ENCODE data around the gene PITHD1.
"Not testable (repeated sequence)": the region's sequence is repeated elsewhere in the genome, so short reads cannot be mapped to it uniquely, and the experiment has no call there.

PITHD1 gene

GRCh38 chr1:23799570-23800399 lies 21.6 kb downstream of the PITHD1 start:
- no peak for DNase-seq

GRCh38 chr1:23800400-23801337 lies 22.5 kb downstream of the PITHD1 start, which contains the start of gene GALE:
Gene GALE, minus strand, starts transcription at chr1:23800754. Its CDS starts 1,747 bp downstream, at chr1:23799007.
- peak; percentile 96 for DNase-seq

- no peak for DNase-seq
Observed at GRCh38 chr1:23801338-23801748, 23.1 kb downstream of the PITHD1 start.

DNA sequence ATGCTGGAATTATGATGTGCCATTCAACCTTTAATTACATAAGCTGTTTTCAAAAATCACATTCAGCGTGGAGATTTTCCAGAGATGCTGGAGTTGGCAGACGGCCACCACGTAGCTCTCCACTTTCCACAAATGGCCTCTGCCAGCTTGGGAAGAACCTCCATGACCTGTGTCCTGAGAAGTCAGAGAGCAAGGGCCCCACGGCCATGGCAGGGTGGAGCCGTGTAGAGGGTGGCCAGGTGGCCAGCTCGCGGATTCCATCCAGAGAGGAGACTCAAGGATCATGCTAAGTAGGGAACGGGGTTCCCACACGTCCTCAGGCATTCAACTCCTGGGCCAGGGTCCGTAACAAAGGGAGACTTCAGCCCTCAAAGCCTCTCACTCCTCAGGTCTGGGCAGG lies 23.7 kb downstream of the PITHD1 start:
- DNase-seq: no peak

- not testable (repeated sequence) for DNase-seq
Observed at GRCh38 chr1:23802809-23803342, 24.7 kb downstream of the PITHD1 start.

DNA sequence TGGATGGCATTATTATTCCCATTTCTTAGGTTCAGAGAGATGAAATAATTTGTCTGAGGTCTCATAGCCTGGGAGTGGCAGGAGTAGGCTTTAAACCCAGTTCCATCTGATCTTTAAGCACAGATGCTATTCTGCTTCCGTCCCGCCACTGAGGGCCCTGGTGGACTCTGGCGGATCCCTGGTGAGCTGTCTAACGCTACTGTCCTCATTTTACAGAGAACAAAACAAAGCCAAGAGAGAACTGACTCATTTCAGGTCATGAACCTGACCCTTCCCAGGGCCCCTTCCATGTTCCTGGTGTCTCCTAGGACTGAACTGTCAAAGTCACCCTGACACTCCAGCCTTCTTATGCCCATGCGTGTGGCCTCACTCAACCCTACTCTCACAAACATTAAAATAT lies 25.5 kb downstream of the PITHD1 start:
- DNase-seq: no peak

DNA sequence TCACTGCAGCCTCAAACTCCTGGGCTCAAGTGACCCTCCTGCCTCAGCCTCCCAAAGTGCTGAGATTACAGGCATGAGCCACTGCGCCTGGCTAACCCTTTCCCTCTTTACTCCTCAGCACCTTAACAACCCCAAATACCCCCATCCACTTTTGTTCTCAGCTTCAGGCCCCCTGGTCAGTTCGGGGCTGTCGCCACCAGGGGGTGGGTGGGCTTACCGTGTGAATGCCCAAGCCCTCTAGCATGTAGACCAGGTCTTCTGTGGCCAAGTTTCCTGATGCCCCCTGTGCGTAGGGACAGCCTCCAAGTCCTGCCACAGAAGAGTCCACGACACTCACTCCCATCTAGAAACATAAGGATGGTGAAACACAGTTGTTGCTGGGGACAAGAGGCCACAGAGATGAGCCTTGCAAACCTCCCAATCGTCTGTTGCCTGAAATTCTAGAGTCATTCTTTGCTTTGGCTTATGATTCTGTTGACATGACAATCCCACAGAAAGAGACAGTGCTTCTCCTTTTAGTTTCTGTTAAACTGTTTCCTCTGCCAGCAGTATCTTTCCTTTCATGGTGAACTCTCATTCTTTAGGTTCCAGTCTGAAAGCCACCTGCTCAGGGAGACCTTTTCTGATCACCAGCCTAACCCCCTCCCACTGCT lies 26.1 kb downstream of the PITHD1 start:
- DNase-seq: no peak

GRCh38 chr1:23805025-23805424 lies 26.8 kb downstream of the PITHD1 start:
- DNase-seq: no peak

- DNase-seq: no peak
Observed at GRCh38 chr1:23806280-23806679, 28.1 kb downstream of the PITHD1 start.

GRCh38 chr1:23807453-23807852 lies 29.2 kb downstream of the PITHD1 start:
- DNase-seq: no peak

DNA sequence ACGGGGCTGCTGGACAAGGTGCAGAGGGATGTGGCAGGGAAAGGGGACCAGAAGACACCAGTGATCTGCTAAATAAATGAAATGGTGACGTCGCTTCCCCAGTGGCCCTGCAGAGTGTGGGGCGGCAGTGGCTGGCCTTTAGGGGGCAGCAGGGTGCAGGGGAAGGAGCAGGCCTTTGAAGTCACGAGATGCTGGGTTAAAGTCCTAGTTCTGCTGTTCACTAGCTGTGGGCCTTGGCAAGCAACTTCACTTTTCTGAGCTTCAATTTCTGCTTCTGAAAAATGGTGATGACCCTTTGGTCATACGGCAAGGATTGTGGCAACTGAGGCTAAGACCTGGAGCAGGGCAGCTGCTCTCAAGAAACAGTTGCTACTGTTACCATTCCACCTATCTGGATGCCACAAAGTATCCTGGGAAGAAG lies 31.5 kb downstream of the PITHD1 start:
- DNase-seq: peak; percentile 56

DNA sequence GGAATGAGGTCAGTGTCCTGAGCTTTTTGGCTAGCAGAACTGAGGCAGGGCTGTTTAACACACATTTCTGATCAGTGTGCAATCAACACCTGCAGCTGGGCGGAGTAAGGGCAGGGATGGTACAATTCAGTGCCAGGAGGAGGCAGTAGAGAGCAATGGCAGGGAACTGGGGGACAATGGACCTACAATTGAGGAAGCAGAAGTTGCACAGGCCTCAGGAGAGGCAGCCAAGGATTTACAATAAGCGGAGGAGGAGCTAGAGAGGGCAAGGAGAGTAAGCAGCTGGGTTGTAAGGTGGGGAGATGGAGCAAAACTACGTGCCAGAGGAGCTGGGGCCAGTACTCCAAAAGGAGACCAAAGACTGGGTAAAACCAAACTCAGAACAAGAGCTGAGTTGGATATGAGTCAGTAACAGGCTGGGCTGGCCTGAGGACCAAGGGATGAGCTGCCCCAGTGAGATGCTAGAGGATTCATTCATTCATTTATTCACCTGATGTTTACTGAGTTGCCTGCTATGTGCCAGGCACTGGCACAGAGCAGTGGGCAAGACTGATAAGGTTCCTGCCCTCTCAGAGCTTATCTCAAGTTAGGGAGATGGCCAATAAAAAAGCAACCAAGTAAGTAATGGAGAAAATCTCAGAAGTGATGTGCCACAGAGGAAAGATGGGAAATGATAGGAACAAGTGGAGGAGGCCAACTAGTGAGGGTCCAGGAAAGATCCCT lies 32.8 kb downstream of the PITHD1 start:
- no peak for DNase-seq

DNA sequence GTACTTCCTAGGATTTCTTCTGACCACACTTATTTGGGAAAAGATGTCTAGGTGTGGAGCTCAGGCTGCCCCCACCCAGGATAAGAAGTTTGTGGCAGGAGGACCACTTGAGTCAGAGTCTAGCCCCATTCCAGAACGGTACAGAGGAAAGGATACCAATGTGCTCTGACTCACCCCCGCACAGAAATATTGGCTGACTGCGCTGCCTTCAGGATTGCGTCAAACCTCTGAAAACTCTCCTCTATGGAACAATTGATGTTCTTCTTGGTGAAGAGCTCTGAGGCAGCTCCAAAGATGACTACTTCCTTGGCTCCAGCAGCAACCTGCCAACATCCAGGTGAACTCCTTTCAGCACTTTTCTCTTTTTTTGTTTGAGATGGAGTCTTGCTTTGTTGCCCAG lies 35.8 kb downstream of the PITHD1 start:
- DNase-seq: no peak

DNA sequence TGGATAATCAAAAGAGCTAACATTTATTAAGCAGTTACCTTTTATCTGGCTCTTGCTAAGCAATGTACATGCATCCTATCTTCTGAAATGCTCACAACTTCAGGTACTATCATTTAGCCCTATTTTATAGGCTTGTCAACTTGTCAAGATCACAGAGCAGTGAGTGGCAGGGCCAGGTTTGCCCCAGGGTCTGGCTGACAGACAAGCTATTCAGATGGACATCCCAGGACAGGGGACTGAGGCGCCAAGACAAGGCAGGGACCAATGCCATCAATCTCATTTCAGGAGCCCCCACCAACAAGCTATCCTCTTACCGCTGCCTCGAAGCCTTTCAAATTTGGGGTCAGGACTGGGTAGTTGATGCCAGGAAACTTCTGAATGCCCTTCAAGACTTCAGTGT lies 38.1 kb downstream of the PITHD1 start:
- DNase-seq: no peak

DNA sequence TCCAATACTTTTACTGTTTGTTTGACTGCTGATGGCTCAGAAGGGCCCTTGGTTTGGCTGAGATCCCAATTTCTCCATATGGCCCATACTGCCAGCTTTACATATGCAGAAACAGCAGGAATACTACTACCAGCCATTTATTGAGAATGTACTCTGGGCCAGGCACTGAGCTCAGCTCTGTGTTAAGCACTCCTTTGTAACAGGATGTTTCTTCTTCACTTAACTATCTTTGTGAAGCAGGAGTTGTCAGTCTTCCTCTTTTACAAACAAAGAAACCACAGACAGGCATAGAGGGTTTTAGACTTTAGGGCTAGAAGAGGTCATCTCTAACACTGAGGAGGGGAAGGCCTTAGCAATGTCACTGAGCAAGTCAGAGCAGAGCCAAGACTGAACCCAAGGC lies 38.7 kb downstream of the PITHD1 start:
- DNase-seq: no peak

GRCh38 chr1:23817633-23818032 lies 39.4 kb downstream of the PITHD1 start:
- DNase-seq: no peak

- DNase-seq: no peak
Observed at GRCh38 chr1:23823767-23824166, 45.5 kb downstream of the PITHD1 start.

GRCh38 chr1:23824711-23825075 lies 46.5 kb downstream of the PITHD1 start:
- no peak for DNase-seq

- DNase-seq: peak; percentile 90
Observed at GRCh38 chr1:23825076-23825761, 47.0 kb downstream of the PITHD1 start, which contains the start of gene HMGCL. Gene HMGCL, minus strand, starts transcription at chr1:23825429. Its CDS starts 14 bp downstream, at chr1:23825415.

GRCh38 chr1:23825762-23826522 lies 47.7 kb downstream of the PITHD1 start:
- no peak for DNase-seq

- not testable (repeated sequence) for DNase-seq
Observed at GRCh38 chr1:23826590-23826989, 48.4 kb downstream of the PITHD1 start.

All from NCI-H2107 (cell line).